ENCODE measurements around the gene AOPEP.

AOPEP gene

GRCh38 chr9:95092262-95093072, 366.0 kb downstream of the AOPEP start:
- TF ChIP-seq CTCF (IDR thresholded peaks at IDR 0.05; ENCODE audit: low read depth, low read length), result no peak
- Histone ChIP-seq H3K4me1 (peaks cover 53% of the 10 kb centered on the region), H3K9me3 (no peaks in the 10 kb centered on the region), H3K36me3 (peaks cover 58% of the 10 kb centered on the region), H3K4me3 (ENCODE audit: low read depth, low read length) (no peak overlapping the region), H3K27me3 (no peaks in the 10 kb centered on the region)
- DNase-seq, result peak; percentile 56

DNA sequence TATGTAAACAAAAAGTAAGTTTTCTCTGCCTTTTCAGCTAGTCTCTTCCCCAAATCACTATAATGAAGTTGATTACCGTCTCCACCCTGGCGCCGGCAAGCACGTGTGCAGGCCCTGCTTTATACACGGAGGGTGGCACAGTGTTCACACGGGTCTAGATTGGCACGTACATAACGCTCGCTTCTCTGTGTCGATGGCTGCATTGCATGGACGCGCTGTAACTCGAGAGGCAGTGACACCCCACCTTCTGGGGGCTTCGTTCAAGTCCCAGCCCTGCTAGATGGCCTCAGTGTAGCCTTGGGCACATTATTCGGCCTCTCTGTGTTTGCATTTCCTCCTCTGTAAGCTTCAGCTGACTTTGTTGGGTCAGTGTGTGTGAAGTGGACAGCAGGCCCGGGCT, 367.1 kb downstream of the AOPEP start:
- no peak for TF ChIP-seq CTCF (IDR thresholded peaks at IDR 0.05; ENCODE audit: low read depth, low read length)
- H3K4me1 ChIP-seq, result peaks cover 58% of the 10 kb centered on the region
- H3K4me3 ChIP-seq (ENCODE audit: low read depth, low read length), result no peak overlapping the region
- no peaks in the 10 kb centered on the region for H3K9me3 ChIP-seq
- H3K36me3 ChIP-seq, result peaks cover 50% of the 10 kb centered on the region
- DNase-seq, result no peak
- H3K27me3 ChIP-seq, result no peaks in the 10 kb centered on the region

DNA sequence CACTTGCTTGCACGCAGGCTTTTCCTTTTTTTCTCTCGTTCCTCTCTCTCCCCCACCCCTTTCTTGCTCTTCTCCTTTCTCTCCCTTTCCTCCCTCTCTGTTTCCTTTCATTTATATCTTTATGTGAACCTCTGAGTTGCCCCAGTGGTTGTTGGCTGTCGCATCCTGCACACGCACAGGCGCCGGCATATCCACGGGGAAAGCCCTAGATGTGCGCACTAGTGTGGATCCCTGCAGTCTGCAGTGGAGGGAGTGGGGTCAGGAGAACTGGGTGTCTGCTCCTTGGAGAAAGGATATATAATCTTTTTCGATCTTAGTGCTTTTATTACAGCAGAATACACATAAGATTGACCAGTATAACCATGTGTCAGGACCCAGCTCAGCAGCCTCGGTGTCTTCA, 367.5 kb downstream of the AOPEP start:
- Histone ChIP-seq H3K9me3 (no peaks in the 10 kb centered on the region), H3K4me1 (peaks cover 58% of the 10 kb centered on the region), H3K27me3 (no peaks in the 10 kb centered on the region), H3K36me3 (peaks cover 50% of the 10 kb centered on the region), H3K4me3 (ENCODE audit: low read depth, low read length) (no peak overlapping the region)
- DNase-seq, result no peak
- TF ChIP-seq CTCF (IDR thresholded peaks at IDR 0.05; ENCODE audit: low read depth, low read length), result no peak

- no peak for TF ChIP-seq CTCF (IDR thresholded peaks at IDR 0.05; ENCODE audit: low read depth, low read length)
- peaks cover 54% of the 10 kb centered on the region for H3K4me1 ChIP-seq
These were observed 369.3 kb downstream of the AOPEP start for GRCh38 chr9:95095641-95096355.

DNA sequence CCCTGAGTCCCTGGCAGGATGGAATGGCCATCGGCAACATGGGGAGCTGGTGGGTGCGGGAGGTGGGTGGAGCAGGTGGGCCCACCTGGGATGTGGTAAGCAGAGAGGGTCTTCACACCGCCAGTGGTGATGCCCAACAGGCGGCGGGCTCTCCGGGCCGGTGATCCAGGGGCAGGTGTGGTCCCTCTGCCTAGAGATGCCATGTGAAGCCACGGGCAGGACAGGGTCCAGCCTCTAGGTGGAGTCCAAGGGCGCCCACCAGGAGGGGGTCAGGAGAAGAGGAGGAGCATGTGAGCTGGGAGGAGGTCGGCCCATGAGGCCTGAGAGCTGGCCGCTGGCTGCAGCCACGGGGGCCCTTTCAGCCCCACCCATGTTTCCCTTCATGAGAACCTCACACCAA, 369.9 kb downstream of the AOPEP start:
- H3K36me3 ChIP-seq, result peaks cover 58% of the 10 kb centered on the region
- no peaks in the 10 kb centered on the region for H3K27me3 ChIP-seq
- peak; percentile 9 for TF ChIP-seq CTCF (IDR thresholded peaks at IDR 0.05; ENCODE audit: low read depth, low read length)
- H3K4me3 ChIP-seq (ENCODE audit: low read depth, low read length), result no peak overlapping the region
- DNase-seq, result no peak
- peaks cover 52% of the 10 kb centered on the region for H3K4me1 ChIP-seq
- H3K9me3 ChIP-seq, result no peaks in the 10 kb centered on the region

More at GRCh38 chr9:95095641-95096355, 369.3 kb downstream of the AOPEP start:
- Histone ChIP-seq H3K36me3 (peaks cover 56% of the 10 kb centered on the region), H3K27me3 (no peaks in the 10 kb centered on the region), H3K4me3 (ENCODE audit: low read depth, low read length) (no peak overlapping the region), H3K9me3 (no peaks in the 10 kb centered on the region)
- peak; percentile 46 for DNase-seq

- Histone ChIP-seq H3K36me3 (peaks cover 57% of the 10 kb centered on the region), H3K27me3 (no peaks in the 10 kb centered on the region), H3K4me3 (ENCODE audit: low read depth, low read length) (no peak overlapping the region), H3K9me3 (no peaks in the 10 kb centered on the region), H3K4me1 (peaks cover 51% of the 10 kb centered on the region)
- TF ChIP-seq CTCF (IDR thresholded peaks at IDR 0.05; ENCODE audit: low read depth, low read length), result peak; percentile 0; the same call in 1 of the 2 replicates
- DNase-seq, result no peak
These were observed 370.3 kb downstream of the AOPEP start for GRCh38 chr9:95096807-95097206.
